Measurements from ENCODE around the gene ASIC3.
A peak's percentile ranks its signal among the peaks of the same experiment; 100 is the strongest.

The ASIC3 gene

GRCh38 chr7:151088019-151088855, 39.9 kb downstream of the ASIC3 start:
- TF ChIP-seq, protein P1, sequence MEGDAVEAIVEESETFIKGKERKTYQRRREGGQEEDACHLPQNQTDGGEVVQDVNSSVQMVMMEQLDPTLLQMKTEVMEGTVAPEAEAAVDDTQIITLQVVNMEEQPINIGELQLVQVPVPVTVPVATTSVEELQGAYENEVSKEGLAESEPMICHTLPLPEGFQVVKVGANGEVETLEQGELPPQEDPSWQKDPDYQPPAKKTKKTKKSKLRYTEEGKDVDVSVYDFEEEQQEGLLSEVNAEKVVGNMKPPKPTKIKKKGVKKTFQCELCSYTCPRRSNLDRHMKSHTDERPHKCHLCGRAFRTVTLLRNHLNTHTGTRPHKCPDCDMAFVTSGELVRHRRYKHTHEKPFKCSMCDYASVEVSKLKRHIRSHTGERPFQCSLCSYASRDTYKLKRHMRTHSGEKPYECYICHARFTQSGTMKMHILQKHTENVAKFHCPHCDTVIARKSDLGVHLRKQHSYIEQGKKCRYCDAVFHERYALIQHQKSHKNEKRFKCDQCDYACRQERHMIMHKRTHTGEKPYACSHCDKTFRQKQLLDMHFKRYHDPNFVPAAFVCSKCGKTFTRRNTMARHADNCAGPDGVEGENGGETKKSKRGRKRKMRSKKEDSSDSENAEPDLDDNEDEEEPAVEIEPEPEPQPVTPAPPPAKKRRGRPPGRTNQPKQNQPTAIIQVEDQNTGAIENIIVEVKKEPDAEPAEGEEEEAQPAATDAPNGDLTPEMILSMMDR (IDR thresholded peaks at IDR 0.05; ENCODE audit: low read depth, low read length, missing control alignments), result no peak
- peak overlapping the region; percentile 55 for H3K4me3 ChIP-seq (ENCODE audit: low read depth, low read length)
- DNase-seq (ENCODE audit: low read depth), result no peak
- in situ Hi-C loops (cut with HindIII; ENCODE audit: low sequenced_read_pairs), result no loop called here

GRCh38 chr7:151088856-151089699, 40.7 kb downstream of the ASIC3 start:
- peak overlapping the region; percentile 55 for H3K4me3 ChIP-seq (ENCODE audit: low read depth, low read length)
- no peak for DNase-seq (ENCODE audit: low read depth)
- in situ Hi-C loops (cut with HindIII; ENCODE audit: low sequenced_read_pairs), result no loop called here
- TF ChIP-seq, protein P1 (IDR thresholded peaks at IDR 0.05; ENCODE audit: low read depth, low read length, missing control alignments), result no peak

DNA sequence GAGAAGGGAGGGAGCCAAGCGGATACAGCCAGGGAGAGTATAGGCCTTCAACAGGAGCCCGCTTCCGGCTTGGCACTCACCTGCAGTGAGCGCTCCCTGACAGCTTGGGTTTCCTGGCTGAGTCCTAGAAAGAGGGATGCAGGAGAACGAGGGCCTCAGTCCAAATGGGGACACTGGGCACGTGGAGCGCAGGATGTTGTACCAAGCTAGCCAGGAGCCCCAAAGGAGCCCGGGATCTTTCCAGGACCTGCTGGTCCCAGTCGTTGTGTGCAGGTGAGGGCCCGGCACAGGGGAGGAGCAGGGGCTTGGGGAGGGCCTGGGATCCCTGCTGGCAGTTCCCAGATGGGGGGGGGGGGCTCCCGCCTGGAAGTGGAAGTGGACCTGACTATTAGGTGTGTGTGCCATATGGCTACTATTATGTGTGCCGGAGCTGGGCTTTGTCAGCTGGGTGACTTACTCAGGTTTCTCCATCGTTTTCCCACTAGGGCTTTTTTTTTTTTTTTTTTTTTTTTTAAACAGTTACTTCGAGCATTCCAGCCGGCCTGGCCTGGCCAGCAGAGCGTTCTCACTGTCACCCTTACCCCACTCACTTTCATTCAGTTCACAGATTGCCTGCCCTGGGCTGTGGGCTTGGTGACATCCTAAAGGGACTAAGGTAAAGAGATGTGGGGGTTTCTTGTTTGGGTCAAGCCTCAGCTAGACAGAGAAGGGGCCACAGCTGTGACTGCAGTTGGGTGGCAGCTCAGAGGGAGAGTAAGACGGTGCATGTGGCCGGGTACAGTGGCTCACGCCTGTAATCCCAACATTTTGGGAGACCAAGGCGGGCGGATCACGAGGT, 41.8 kb downstream of the ASIC3 start:
- no peak overlapping the region for H3K4me3 ChIP-seq (ENCODE audit: low read depth, low read length)
- no peak for DNase-seq (ENCODE audit: low read depth)
- TF ChIP-seq, protein P1 (IDR thresholded peaks at IDR 0.05; ENCODE audit: low read depth, low read length, missing control alignments), result no peak
- in situ Hi-C loops (cut with HindIII; ENCODE audit: low sequenced_read_pairs), result no loop called here

DNA sequence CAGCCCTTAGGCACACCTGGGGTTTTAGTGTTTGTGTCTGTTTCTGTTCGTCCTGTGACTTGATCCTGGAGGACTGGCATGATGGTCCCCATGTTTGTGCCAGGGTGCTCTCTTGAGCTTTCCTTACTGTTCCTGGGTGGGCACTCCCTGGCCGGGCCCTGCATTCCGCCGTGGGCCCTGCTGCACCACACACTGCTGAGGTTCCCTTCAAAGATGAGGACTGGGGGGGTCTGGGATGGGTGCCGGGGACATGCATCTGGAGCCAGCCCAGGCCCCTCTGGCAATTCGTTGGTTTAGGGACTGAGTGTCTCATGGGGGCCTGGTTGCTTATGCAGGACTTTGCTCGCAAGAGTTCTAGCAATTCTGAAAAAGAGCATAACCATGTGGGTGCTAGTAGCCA, 42.7 kb downstream of the ASIC3 start:
- no peak for DNase-seq (ENCODE audit: low read depth)
- TF ChIP-seq, protein P1 (IDR thresholded peaks at IDR 0.05; ENCODE audit: low read depth, low read length, missing control alignments), result no peak
- no peak overlapping the region for H3K4me3 ChIP-seq (ENCODE audit: low read depth, low read length)
- in situ Hi-C loops (cut with HindIII; ENCODE audit: low sequenced_read_pairs), result no loop called here

GRCh38 chr7:151091431-151091830, 43.1 kb downstream of the ASIC3 start:
- TF ChIP-seq, protein P1 (IDR thresholded peaks at IDR 0.05; ENCODE audit: low read depth, low read length, missing control alignments), result peak; percentile 68
- in situ Hi-C loops (cut with HindIII; ENCODE audit: low sequenced_read_pairs), result no loop called here
- DNase-seq (ENCODE audit: low read depth), result no peak

DNA sequence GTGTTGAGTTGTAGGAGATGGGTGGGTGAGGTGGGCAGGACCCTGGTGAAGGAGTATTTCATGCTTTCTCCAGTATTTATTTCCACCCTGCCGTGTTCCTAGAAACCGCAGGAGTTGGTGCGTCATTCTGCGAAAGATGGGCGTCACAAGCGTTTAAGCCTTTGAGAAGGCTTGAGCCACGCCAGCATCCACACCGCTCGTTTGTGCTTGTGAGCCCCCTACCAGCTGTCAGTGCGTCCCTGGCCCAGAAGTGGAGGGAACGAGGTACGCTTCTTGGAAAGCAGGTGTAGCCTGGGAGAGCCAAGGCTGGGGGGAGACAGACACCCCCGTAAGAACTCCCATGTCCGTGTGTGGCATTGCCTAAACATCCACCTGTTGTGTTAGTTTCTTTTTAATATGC, 43.7 kb downstream of the ASIC3 start:
- H3K4me3 ChIP-seq (ENCODE audit: low read depth, low read length), result no peak overlapping the region
- no peak for DNase-seq (ENCODE audit: low read depth)
- TF ChIP-seq, protein P1 (IDR thresholded peaks at IDR 0.05; ENCODE audit: low read depth, low read length, missing control alignments), result no peak
- in situ Hi-C loops (cut with HindIII; ENCODE audit: low sequenced_read_pairs), result no loop called here

More at GRCh38 chr7:151091431-151091830, 43.1 kb downstream of the ASIC3 start:
- H3K4me3 ChIP-seq (ENCODE audit: low read depth, low read length), result no peak overlapping the region
